Measurements from ENCODE around the gene SPRY2. TPM values are rescaled to one million over a fixed set of nuclear protein-coding genes. Genes with fewer than 3 reads are reported as not detected.

Gene SPRY2
- total RNA-seq, 1 donor from 2014 or later, result 43.2 TPM

GRCh38 chr13:80339563-80339911 is 1.4 kb downstream of the SPRY2 start:
- Histone ChIP-seq H3K27ac (peak overlapping the region; percentile 89), H3K27me3 (no peaks in the 10 kb centered on the region), H3K4me1 (peaks cover 49% of the 10 kb centered on the region), H3K36me3 (no peaks in the 10 kb centered on the region), H3K4me3 (peak overlapping the region; percentile 78 to 82), H3K9me3 (no peaks in the 10 kb centered on the region)
- TF ChIP-seq, protein P1, sequence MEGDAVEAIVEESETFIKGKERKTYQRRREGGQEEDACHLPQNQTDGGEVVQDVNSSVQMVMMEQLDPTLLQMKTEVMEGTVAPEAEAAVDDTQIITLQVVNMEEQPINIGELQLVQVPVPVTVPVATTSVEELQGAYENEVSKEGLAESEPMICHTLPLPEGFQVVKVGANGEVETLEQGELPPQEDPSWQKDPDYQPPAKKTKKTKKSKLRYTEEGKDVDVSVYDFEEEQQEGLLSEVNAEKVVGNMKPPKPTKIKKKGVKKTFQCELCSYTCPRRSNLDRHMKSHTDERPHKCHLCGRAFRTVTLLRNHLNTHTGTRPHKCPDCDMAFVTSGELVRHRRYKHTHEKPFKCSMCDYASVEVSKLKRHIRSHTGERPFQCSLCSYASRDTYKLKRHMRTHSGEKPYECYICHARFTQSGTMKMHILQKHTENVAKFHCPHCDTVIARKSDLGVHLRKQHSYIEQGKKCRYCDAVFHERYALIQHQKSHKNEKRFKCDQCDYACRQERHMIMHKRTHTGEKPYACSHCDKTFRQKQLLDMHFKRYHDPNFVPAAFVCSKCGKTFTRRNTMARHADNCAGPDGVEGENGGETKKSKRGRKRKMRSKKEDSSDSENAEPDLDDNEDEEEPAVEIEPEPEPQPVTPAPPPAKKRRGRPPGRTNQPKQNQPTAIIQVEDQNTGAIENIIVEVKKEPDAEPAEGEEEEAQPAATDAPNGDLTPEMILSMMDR (IDR thresholded peaks at IDR 0.05), result no peak
- TF ChIP-seq POLR2AphosphoS5 (IDR thresholded peaks at IDR 0.05; ENCODE audit: insufficient read depth in 1 of 2, low read depth in 1 of 2) (no peak), POLR2A (IDR thresholded peaks at IDR 0.05) (no peak)
- no peak for DNase-seq (ENCODE audit: extremely low spot score in 2 of 2)
- intact Hi-C loops (cut with DNase I), result no loop called here

DNA sequence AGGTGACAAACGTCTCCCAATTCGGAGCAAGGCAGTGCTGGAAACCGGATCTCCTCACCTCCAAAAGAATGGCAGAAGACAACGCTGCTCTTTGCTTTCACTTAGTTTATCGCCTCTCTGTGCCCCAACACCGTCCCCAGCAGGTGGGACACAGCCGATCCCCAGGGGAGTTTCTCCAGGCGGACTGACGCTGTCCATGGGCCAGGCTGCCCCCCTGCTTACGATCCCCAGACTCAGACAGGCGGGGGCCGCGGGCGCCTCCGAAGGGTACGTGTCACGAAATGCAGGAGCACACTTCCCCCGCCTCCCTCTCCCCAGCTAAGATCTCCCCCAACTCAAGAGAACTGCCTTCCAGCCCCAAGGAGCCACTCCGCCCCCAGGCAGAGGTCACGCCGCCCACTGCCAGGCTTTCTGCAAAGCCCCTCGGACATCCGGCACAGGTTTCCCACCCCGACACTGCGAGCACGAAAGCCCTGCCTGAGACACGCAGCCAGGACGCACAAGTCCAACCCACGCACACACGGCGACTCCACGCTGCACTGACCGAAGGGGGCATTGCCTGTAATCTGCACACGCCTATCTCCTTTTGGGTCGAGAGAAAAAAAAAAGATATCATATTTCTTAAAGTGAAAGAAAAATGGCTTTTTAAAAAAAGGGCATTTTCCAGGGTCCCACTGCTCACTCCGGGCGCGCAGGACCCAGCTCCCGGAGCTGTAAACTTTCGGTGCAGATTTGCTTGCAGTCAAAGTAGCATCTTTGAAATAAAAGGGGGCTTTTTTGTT is 2.0 kb downstream of the SPRY2 start:
- TF ChIP-seq, protein P1 (IDR thresholded peaks at IDR 0.05), result peak in 1 of 3 experiments; percentile 22
- TF ChIP-seq POLR2AphosphoS5 (IDR thresholded peaks at IDR 0.05; ENCODE audit: insufficient read depth in 1 of 2, low read depth in 1 of 2), result no peak
- peak overlapping the region; percentile 89 for H3K27ac ChIP-seq

GRCh38 chr13:80337288-80338081 is 3.4 kb downstream of the SPRY2 start:
- DNase-seq (ENCODE audit: extremely low spot score in 2 of 2), result no peak
- Histone ChIP-seq H3K4me3 (peak overlapping the region; percentile 78 to 82), H3K36me3 (no peaks in the 10 kb centered on the region), H3K4me1 (peaks cover 48% of the 10 kb centered on the region), H3K27me3 (no peaks in the 10 kb centered on the region), H3K27ac (peak overlapping the region; percentile 57), H3K9me3 (no peaks in the 10 kb centered on the region)
- intact Hi-C loops (cut with DNase I), result no loop called here
- no peak for TF ChIP-seq POLR2A (IDR thresholded peaks at IDR 0.05)
- TF ChIP-seq POLR2AphosphoS5 (IDR thresholded peaks at IDR 0.05; ENCODE audit: insufficient read depth in 1 of 2, low read depth in 1 of 2), result no peak
- TF ChIP-seq, protein P1 (IDR thresholded peaks at IDR 0.05), result no peak

More for the DNA sequence above, 2.0 kb downstream of the SPRY2 start:
- peak in 1 of 2 donors; percentile 93 for DNase-seq (ENCODE audit: extremely low spot score in 2 of 2)
- H3K27me3 ChIP-seq, result no peaks in the 10 kb centered on the region
- H3K4me3 ChIP-seq, result peak overlapping the region; percentile 78 to 82
- H3K9me3 ChIP-seq, result no peaks in the 10 kb centered on the region
- H3K36me3 ChIP-seq, result no peaks in the 10 kb centered on the region
- intact Hi-C loops (cut with DNase I), result no loop called here
- peaks cover 52% of the 10 kb centered on the region for H3K4me1 ChIP-seq

DNA sequence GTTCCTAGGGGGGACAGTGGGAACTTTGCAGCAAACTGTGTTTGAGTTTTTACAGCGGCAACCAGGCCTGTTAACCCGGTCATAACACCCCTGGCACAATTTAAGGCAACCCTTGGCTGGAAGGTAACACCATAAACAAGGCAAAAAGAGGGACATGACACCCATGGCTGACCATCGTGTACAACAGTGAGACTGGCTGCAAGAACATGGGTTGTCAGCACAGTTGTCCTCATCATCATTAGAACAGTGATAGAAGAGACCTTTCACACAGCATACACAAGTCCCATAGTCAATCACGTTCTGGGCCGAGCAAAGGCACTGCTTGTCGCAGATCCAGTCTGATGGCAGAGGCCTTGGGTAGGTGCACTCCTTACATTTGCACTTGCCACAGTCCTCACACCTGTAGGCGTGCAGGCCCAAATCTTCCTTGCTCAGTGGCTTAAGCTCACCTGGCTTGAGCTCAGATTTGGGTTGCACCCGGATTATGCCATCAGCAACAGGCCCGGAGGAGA is 4.1 kb downstream of the SPRY2 start:
- DNase-seq (ENCODE audit: extremely low spot score in 2 of 2), result no peak
- intact Hi-C loops (cut with DNase I), result no loop called here
- peak overlapping the region; percentile 57 for H3K27ac ChIP-seq
- TF ChIP-seq POLR2AphosphoS5 (IDR thresholded peaks at IDR 0.05; ENCODE audit: insufficient read depth in 1 of 2, low read depth in 1 of 2), result peak in 1 of 2 donors; percentile 30
- TF ChIP-seq, protein P1 (IDR thresholded peaks at IDR 0.05), result no peak
- peaks cover 46% of the 10 kb centered on the region for H3K4me1 ChIP-seq
- H3K9me3 ChIP-seq, result no peaks in the 10 kb centered on the region
- peak overlapping the region; percentile 78 to 82 for H3K4me3 ChIP-seq
- H3K36me3 ChIP-seq, result no peaks in the 10 kb centered on the region
- H3K27me3 ChIP-seq, result no peaks in the 10 kb centered on the region

All from vagina (tissue), 2 donors.